Measurements from ENCODE around the gene TMEM132C.

The TMEM132C gene

GRCh38 chr12:128399253-128399652, 132.3 kb downstream of the TMEM132C start:
- Histone ChIP-seq H3K27me3 (ENCODE audit: insufficient read depth, poor library complexity, severe bottlenecking) (no peaks in the 10 kb centered on the region), H3K27ac (replicated peaks) (no peak overlapping the region), H3K4me3 (replicated peaks; ENCODE audit: insufficient read depth, low read length) (no peak overlapping the region)
- no peak for DNase-seq (ENCODE audit: low read depth in 1 of 2, low spot score in 1 of 2)
- no peak for TF ChIP-seq CTCF (IDR thresholded peaks at IDR 0.05; ENCODE audit: insufficient read depth, low read length)
- no peak for TF ChIP-seq POLR2AphosphoS5 (IDR thresholded peaks at IDR 0.05; ENCODE audit: low read depth)
- TF ChIP-seq GABPA (IDR thresholded peaks at IDR 0.05; ENCODE audit: low read depth), result no peak
- no peak for TF ChIP-seq REST (IDR thresholded peaks at IDR 0.05; ENCODE audit: insufficient replicate concordance, low read depth)
- TF ChIP-seq SPI1 (IDR thresholded peaks at IDR 0.05; ENCODE audit: borderline replicate concordance, low read depth), result no peak

- TF ChIP-seq CTCF (IDR thresholded peaks at IDR 0.05; ENCODE audit: insufficient read depth, low read length), result no peak
- no peak for TF ChIP-seq GABPA (IDR thresholded peaks at IDR 0.05; ENCODE audit: low read depth)
- TF ChIP-seq REST (IDR thresholded peaks at IDR 0.05; ENCODE audit: insufficient replicate concordance, low read depth), result no peak
- no peak for TF ChIP-seq SPI1 (IDR thresholded peaks at IDR 0.05; ENCODE audit: borderline replicate concordance, low read depth)
- TF ChIP-seq POLR2AphosphoS5 (IDR thresholded peaks at IDR 0.05; ENCODE audit: low read depth), result no peak
- no peak overlapping the region for H3K27ac ChIP-seq (replicated peaks)
- no peak for DNase-seq (ENCODE audit: low read depth in 1 of 2, low spot score in 1 of 2)
Measured at GRCh38 chr12:128402486-128403243, 135.7 kb downstream of the TMEM132C start.

GRCh38 chr12:128408669-128409068, 141.7 kb downstream of the TMEM132C start:
- Histone ChIP-seq H3K27ac (replicated peaks) (no peak overlapping the region), H3K4me3 (replicated peaks; ENCODE audit: insufficient read depth, low read length) (no peak overlapping the region), H3K27me3 (ENCODE audit: insufficient read depth, poor library complexity, severe bottlenecking) (no peaks in the 10 kb centered on the region)
- TF ChIP-seq REST (IDR thresholded peaks at IDR 0.05; ENCODE audit: insufficient replicate concordance, low read depth), result no peak
- TF ChIP-seq GABPA (IDR thresholded peaks at IDR 0.05; ENCODE audit: low read depth), result no peak
- TF ChIP-seq SPI1 (IDR thresholded peaks at IDR 0.05; ENCODE audit: borderline replicate concordance, low read depth), result no peak
- TF ChIP-seq CTCF (IDR thresholded peaks at IDR 0.05; ENCODE audit: insufficient read depth, low read length), result no peak
- no peak for TF ChIP-seq POLR2AphosphoS5 (IDR thresholded peaks at IDR 0.05; ENCODE audit: low read depth)
- DNase-seq (ENCODE audit: low read depth in 1 of 2, low spot score in 1 of 2), result no peak

More at GRCh38 chr12:128402486-128403243, 135.7 kb downstream of the TMEM132C start:
- no peak overlapping the region for H3K4me3 ChIP-seq (replicated peaks; ENCODE audit: insufficient read depth, low read length)
- H3K27me3 ChIP-seq (ENCODE audit: insufficient read depth, poor library complexity, severe bottlenecking), result no peaks in the 10 kb centered on the region

All from HL-60 (cell line).